Measurements from ENCODE around the gene TRPM1.

DNA sequence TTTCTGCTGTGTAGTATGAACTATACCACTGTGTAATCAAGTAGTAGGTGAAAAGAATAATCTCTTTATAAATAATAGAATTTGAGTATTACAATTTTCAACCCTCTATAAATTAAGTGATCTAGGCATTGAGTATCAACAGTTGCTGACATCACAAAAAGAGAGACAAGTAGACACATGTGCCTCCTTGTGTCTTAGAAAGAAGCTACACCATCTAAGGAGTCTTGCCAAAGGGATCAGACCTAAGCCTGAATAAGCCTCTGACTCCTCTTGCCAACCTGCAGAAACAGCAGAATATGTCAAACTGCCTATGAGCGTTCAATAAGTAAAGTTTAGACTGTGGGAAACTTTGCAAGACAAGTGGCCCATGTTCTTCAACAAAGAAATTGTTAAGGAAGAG is 104.3 kb downstream of the TRPM1 start:
- TF ChIP-seq, protein P1, sequence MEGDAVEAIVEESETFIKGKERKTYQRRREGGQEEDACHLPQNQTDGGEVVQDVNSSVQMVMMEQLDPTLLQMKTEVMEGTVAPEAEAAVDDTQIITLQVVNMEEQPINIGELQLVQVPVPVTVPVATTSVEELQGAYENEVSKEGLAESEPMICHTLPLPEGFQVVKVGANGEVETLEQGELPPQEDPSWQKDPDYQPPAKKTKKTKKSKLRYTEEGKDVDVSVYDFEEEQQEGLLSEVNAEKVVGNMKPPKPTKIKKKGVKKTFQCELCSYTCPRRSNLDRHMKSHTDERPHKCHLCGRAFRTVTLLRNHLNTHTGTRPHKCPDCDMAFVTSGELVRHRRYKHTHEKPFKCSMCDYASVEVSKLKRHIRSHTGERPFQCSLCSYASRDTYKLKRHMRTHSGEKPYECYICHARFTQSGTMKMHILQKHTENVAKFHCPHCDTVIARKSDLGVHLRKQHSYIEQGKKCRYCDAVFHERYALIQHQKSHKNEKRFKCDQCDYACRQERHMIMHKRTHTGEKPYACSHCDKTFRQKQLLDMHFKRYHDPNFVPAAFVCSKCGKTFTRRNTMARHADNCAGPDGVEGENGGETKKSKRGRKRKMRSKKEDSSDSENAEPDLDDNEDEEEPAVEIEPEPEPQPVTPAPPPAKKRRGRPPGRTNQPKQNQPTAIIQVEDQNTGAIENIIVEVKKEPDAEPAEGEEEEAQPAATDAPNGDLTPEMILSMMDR (IDR thresholded peaks at IDR 0.05), result no peak
- TF ChIP-seq POLR2A (IDR thresholded peaks at IDR 0.05), result no peak
